GM12874 (cell line): ENCODE results near the gene COX8C.

Experiments used
- TF ChIP-seq, protein P1 (sequence below): IDR thresholded peaks from 2 replicates; pipeline ENCODE4 v1.5.1; 2011; ENCODE audit warnings: low read depth, mild to moderate bottlenecking, control low read depth, low read length, moderate library complexity; ENCODE audit not compliant: insufficient read depth

Gene COX8C

DNA sequence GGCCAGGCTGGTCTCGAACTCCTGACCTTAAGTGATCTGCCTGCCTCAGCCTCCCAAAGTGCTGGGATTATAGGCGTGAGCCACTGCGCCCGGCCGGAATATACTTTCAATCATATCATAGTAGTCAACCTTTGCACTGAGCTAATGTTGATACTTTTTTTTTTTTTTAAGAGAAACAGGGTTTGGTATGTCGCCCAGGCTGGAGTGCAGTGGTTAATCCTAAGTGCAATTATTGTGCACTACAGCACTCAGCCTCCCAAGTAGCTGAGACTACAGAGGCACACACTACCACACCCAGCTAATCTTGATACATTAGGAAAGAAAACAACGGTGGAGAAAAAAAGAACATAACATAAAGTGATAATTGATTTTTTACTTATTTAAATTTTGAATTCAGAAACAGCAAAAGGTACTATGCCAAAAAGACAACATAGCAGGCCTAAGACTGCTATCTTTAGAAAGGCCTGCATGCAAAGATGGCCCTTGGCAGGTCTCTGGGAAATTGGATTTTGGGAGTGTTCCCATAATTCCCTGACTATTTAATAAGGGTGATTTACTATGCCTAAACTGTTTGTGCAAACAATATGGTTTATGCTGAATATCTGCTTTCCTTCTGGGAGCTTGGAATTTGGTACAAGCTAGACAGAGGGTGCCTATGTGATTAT is 29.6 kb upstream of the COX8C start:
- TF ChIP-seq, protein P1, sequence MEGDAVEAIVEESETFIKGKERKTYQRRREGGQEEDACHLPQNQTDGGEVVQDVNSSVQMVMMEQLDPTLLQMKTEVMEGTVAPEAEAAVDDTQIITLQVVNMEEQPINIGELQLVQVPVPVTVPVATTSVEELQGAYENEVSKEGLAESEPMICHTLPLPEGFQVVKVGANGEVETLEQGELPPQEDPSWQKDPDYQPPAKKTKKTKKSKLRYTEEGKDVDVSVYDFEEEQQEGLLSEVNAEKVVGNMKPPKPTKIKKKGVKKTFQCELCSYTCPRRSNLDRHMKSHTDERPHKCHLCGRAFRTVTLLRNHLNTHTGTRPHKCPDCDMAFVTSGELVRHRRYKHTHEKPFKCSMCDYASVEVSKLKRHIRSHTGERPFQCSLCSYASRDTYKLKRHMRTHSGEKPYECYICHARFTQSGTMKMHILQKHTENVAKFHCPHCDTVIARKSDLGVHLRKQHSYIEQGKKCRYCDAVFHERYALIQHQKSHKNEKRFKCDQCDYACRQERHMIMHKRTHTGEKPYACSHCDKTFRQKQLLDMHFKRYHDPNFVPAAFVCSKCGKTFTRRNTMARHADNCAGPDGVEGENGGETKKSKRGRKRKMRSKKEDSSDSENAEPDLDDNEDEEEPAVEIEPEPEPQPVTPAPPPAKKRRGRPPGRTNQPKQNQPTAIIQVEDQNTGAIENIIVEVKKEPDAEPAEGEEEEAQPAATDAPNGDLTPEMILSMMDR: no peak

DNA sequence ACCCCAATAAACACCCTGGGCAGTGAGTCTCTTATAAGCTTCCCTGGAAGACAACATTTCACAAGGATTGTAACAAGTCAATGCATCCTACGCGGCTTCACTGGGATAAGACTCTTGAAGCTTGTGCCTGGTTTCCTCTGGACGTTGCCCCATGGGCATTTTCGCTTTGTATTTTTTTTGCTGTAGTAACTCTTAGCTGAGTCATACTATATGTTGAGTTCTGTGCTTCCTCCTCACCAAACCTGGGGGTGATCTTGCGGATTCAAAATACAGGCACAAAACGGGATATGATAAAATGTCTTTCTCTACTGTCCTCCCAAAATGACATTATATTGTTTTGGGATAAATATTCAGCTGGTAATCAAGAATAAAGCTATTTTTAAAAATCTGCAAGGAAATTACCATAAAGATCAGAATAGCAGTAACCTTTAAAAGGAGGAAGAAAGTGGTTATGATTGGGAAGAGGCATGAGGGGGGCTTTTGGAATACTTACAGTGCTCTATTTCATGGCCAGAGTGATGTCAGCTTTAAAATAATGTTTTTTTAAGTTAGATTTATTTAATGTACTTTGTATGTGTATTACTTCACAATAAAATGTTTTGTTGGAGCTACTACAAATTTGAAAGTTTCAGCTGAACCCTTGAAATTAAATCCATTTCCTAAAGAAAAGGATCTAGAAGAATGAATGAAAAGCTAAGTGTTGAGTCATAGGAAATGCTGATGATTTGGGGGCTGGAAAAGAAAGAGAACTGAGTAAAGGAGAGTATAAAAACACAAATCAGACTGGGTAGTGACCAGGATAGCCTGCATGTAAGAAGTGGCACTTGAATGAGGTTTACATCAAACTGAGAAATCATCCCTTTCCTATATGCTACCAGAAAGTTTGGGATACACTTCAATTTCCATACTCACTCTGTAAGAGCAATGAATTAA is 28.8 kb upstream of the COX8C start:
- TF ChIP-seq, protein P1: no peak

DNA sequence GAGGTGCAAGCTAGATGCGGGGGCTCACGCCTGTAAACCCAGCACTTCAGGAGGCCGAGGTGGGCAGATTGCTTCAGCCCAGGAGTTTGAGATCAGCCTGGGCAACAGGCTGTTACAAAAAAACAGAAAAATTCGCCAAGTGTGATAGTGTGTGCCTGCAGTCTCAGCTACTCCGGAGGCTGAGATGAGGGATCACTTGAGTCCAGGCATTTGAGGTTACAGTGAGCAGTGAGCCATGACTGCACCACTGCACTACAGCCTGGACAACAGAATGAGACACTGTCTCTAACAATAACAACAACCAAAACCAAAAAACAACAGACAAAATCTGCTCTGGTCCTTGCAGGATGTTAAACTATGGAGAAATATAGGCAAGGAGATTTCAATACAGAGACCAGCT is 28.1 kb upstream of the COX8C start:
- TF ChIP-seq, protein P1: no peak

DNA sequence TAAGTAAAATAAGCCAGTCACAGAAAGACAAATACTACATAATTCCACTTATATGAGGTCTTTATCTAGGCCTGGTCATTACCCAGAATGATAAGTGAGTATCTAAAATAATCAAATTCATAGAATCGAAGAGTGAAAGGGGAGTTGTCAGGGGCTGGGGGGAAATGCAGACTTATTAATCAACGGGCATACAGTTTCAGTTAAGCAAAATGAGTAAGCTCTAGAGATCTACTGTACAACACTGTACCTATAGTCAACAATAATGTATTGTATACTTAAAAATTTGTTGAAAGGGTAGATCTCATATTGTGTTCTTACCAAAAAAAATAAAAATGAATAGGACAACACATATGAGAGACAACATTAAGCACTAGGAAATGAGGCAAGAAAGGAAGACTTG is 27.5 kb upstream of the COX8C start:
- TF ChIP-seq, protein P1: no peak

DNA sequence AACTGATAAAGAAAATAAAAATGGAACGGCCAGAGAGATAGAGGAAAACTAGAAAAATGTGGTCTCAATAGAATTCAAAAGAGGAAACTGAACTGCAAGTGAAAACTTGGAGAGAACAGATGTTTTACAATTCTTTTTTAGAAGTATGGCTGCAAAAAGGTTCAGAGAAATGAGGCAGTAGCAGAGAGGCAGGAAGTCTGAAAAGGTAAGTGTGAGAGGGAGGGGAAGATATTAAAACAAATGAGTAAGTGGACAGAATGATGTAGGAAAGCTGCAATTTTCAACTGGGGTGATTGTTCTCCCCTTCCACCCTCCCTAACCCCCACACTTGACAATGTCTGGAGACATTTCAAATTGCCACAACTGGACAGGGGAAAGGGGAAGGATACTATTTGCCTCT is 27.0 kb upstream of the COX8C start:
- TF ChIP-seq, protein P1: no peak

DNA sequence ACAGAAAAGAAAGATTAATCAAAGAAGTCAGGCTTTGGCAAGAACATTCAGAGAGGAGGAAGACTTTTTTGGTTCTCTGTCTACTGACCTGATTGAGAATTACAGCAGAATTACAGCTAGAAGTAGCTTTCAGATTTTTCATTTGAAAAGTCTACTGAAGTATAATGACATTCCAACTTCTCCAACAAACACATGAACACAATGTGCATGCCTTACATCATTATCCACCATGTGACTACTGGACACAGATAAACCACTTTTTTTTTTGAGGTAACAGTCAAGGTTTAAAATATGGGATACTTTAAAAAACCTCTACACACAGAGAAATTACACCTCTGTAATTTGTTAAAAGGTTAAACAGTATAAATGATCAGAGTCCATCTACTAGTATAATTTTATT is 26.5 kb upstream of the COX8C start:
- TF ChIP-seq, protein P1: no peak

DNA sequence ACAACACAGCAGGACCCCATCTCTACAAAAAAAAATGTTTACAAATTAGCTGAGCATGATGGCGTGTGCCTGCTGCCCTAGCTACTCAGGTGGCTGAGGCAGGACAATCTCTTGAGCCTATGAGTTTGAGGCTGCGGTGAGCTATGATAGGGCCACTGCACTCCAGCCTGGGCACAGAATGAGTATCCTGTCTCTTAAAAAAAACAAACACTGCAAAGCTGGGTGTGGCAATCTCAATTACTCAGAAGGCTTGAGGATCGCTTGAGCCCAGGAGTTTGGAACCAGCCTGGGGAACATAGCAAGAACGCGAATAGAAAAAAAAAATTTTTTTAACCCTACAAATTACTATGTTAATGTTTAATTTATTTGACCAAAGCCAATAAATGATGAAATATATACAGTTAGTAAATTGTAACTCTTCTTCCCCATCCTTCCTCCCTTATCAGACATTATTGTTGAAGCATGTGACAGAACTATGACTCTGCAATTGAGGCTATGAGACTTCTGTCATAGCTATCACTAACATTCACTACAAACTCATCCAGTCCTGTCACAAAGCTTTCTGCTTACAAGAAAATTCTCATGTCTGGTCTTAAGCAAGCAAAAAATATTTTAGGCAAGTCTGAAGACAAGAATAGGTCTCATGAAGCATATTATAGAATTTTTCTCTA is 23.9 kb upstream of the COX8C start:
- TF ChIP-seq, protein P1: no peak
